T-cell (primary cell): ENCODE measurements around the gene LCE2D. TPM values are rescaled to one million over a fixed set of nuclear protein-coding genes. Genes with fewer than 3 reads are reported as not detected.
"Not testable (repeated sequence)": the region's sequence is repeated elsewhere in the genome, so short reads cannot be mapped to it uniquely, and the experiment has no call there.

Experiments used
- ATAC-seq, 4 experiments: fragments of 200-7000 bp in 3 of 4; fragments of 150-1000 bp in 1 of 4; cut with Tn5 transposase; replicated peaks in 1 of 4; 1 replicate in 3 of 4; 2 replicates in 1 of 4; pipeline ENCODE4 v1.10.0; 2021; ENCODE audit warnings: moderate library complexity in 3 of 4, mild to moderate bottlenecking in 2 of 4, moderate number of reproducible peaks in 1 of 4
- CTCF ChIA-PET, 2 donors: fragments of 300-600 bp; sonication (Branson Sonifier 250); formaldehyde crosslinking; loops; one replicate each; lab custom pipeline; 2022; ENCODE audit warnings: antibody characterized with exemption in 2 of 2; lab: Charles Lee
- POLR2A ChIA-PET, 2 donors: fragments of 300-600 bp; sonication (Branson Sonifier 250); formaldehyde crosslinking; loops; one replicate each; lab custom pipeline; 2022; ENCODE audit warnings: antibody characterized with exemption in 2 of 2; lab: Charles Lee
- DNase-seq, 35 experiments: peaks; one replicate each; pipeline versions ENCODE4 v3.0.0 to v3.0.0-alpha.2; 2013 to 2023
- H3K27ac ChIP-seq: one replicate; pipeline ENCODE4 v1.5.1; 2013; ENCODE audit warnings: low read length
- H3K27me3 ChIP-seq, 2 experiments: replicated peaks in 1 of 2; 1 replicate in 1 of 2; 2 replicates in 1 of 2; pipeline versions ENCODE4 v1.6.1 to v1.7.0; 2013; ENCODE audit warnings: low read length in 1 of 2, mixed read lengths in 1 of 2; ENCODE audit not compliant: control insufficient read depth in 2 of 2, insufficient read depth in 2 of 2; ENCODE audit errors: extremely low read depth in 1 of 2
- H3K36me3 ChIP-seq, 2 donors: 1 replicate in 1 of 2; 2 replicates in 1 of 2; pipeline versions ENCODE4 v1.6.1 to v1.7.0; 2013; ENCODE audit warnings: low read length in 1 of 2; ENCODE audit not compliant: control insufficient read depth in 2 of 2, insufficient read depth in 1 of 2; ENCODE audit errors: extremely low read depth in 1 of 2
- H3K4me1 ChIP-seq, 2 experiments: 1 replicate in 1 of 2; 2 replicates in 1 of 2; pipeline versions ENCODE4 v1.6.1 to v1.7.0; 2013; ENCODE audit warnings: low read length in 2 of 2, mixed read lengths in 1 of 2; ENCODE audit not compliant: insufficient read depth in 2 of 2, control insufficient read depth in 1 of 2; ENCODE audit errors: extremely low read depth in 1 of 2
- H3K4me3 ChIP-seq, 2 donors: 1 replicate in 1 of 2; 2 replicates in 1 of 2; pipeline versions ENCODE4 v1.5.1 to v1.7.0; 2013; ENCODE audit warnings: mild to moderate bottlenecking in 2 of 2, low read length in 1 of 2, moderate library complexity in 1 of 2; ENCODE audit not compliant: control insufficient read depth in 1 of 2; ENCODE audit errors: extremely low read depth in 1 of 2
- H3K9me3 ChIP-seq: 2 replicates; pipeline ENCODE4 v1.7.0; 2013
- H3K27ac Mint-ChIP-seq, 2 donors: one replicate each; pipeline ENCODE4 v1.8.0; 2020 to 2021; ENCODE audit warnings: mild to moderate bottlenecking in 2 of 2, mixed read lengths in 2 of 2
- H3K27me3 Mint-ChIP-seq, 2 donors: one replicate each; pipeline ENCODE4 v1.8.0; 2021 to 2022; ENCODE audit warnings: mixed read lengths in 2 of 2
- H3K36me3 Mint-ChIP-seq: one replicate; pipeline ENCODE4 v1.8.0; 2021; ENCODE audit warnings: mixed read lengths
- H3K4me1 Mint-ChIP-seq, 3 donors: one replicate each; pipeline ENCODE4 v1.8.0; 2020 to 2022; ENCODE audit warnings: mixed read lengths in 3 of 3, mild to moderate bottlenecking in 1 of 3
- H3K4me3 Mint-ChIP-seq, 3 donors: one replicate each; pipeline ENCODE4 v1.8.0; 2020 to 2022; ENCODE audit warnings: mild to moderate bottlenecking in 3 of 3, mixed read lengths in 3 of 3, moderate library complexity in 3 of 3
- H3K9me3 Mint-ChIP-seq, 3 donors: one replicate each; pipeline ENCODE4 v1.8.0; 2020 to 2022; ENCODE audit warnings: mixed read lengths in 3 of 3
- WGBS: methylation state at CpG from one replicate; pipeline ENCODE4 v1.1.5; 2013; ENCODE audit warnings: missing lambda C conversion rate; ENCODE audit not compliant: insufficient coverage; 5-methylcytosine and 5-hydroxymethylcytosine counted together
- total RNA-seq, 35 experiments: library from RNA in 6 of 35; stranded (reverse) in 6 of 35; fragments of 120-200 nt in 1 of 35; gene quantifications; one replicate each; pipeline versions ENCODE4 v1.2.1 to v1.2.4 and lab custom pipeline; 2013 to 2026

Gene LCE2D
- total RNA-seq, 5 donors from 2014 or later (not counting 1 experiment from before 2014, with no cell fraction given) = not detected

DNA sequence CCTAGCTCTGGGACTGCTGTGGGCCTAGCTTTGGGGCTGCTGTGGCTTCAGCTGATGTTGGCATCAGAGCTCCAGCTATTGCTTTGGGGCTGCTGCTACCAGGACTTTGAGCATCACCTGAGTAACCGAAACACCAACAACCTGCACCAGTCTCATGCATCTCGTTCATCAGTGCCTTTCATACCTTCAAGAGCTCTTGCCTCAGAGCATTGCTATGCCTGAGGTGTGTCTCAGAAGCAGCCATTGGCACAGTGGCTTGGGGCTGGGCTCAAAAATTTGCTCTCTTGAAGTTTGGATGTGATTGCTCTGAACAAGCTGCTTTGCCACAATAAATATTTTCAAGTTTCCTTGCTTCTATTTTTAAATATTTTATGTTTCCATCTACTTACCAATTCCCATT lies 6.7 kb upstream of the LCE2D start:
- ChIA-PET CTCF (interaction anchor here in 1 of 2 donors (1.0 kb wide), 1 partner anchor 42 kb away, joined by 4 read pairs; the partner anchor contains the start of gene LCE2A), POLR2A (no interaction called here)
- DNase-seq (no peak), ATAC-seq (no peak)
- Mint-ChIP-seq H3K4me1 (peaks cover 2 to 5% (median 4%) of the 10 kb centered on the region in 3 donors), H3K27me3 (peaks cover 7 to 8% of the 10 kb centered on the region in 2 donors), H3K9me3 (no peaks in the 10 kb centered on the region), H3K4me3 (no peak overlapping the region), H3K27ac (no peak overlapping the region), H3K36me3 (no peaks in the 10 kb centered on the region)
- 83% methylated on average over 1 of the region's 2 CpGs for WGBS
- Histone ChIP-seq H3K36me3 (no peaks in the 10 kb centered on the region), H3K9me3 (no peaks in the 10 kb centered on the region), H3K4me3 (no peak overlapping the region), H3K27ac (no peak overlapping the region), H3K27me3 (peaks cover 9 to 12% of the 10 kb centered on the region in 2 experiments), H3K4me1 (no peaks in the 10 kb centered on the region)

- Histone ChIP-seq H3K36me3 (no peaks in the 10 kb centered on the region), H3K27me3 (peaks cover 9% of the 10 kb centered on the region in 2 experiments), H3K4me1 (no peaks in the 10 kb centered on the region), H3K4me3 (no peak overlapping the region), H3K27ac (no peak overlapping the region), H3K9me3 (no peaks in the 10 kb centered on the region)
- ChIA-PET POLR2A (no interaction called here), CTCF (interaction anchor here in 1 of 2 donors (1.0 kb wide), 1 partner anchor 41 kb away, joined by 4 read pairs; the partner anchor contains the start of gene LCE2A)
- H3K36me3 Mint-ChIP-seq = no peaks in the 10 kb centered on the region
- ATAC-seq = no peak
- peaks cover 10 to 11% of the 10 kb centered on the region in 2 donors for H3K27me3 Mint-ChIP-seq
- no peaks in the 10 kb centered on the region for H3K9me3 Mint-ChIP-seq
- H3K27ac Mint-ChIP-seq = no peak overlapping the region
- H3K4me1 Mint-ChIP-seq = peaks cover 2 to 5% (median 4%) of the 10 kb centered on the region in 3 donors
- WGBS = 90% methylated on average over 1 of the region's 4 CpGs
- no peak overlapping the region for H3K4me3 Mint-ChIP-seq
- no peak for DNase-seq
These were observed 5.5 kb upstream of the LCE2D start for GRCh38 chr1:152657677-152658076.

DNA sequence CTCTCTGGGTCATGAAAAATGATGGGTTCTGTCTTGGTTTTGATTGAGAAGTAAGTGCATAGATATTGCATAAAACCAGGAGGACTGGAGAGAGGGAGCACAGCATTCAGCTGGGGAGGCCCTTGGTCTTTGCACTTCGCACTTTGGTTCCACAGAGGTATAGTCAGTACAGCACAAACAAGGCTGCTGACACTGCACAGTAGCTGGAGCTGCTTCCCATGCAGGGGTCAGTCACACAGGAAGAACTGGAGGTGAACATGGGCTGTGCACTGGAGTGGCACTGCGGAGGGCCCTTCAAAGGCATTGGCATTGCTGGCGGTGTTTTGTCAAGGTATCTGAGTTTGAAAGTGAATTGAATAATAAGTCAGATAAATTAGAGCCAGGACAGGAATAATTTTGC lies 4.5 kb upstream of the LCE2D start:
- ChIA-PET CTCF (no interaction called here), POLR2A (no interaction called here)
- DNase-seq = no peak
- no peak overlapping the region for H3K27ac ChIP-seq
- H3K4me1 ChIP-seq = no peaks in the 10 kb centered on the region
- peaks cover 2 to 5% (median 3%) of the 10 kb centered on the region in 3 donors for H3K4me1 Mint-ChIP-seq
- H3K9me3 ChIP-seq = no peaks in the 10 kb centered on the region
- 90% methylated on average over 3 of the region's 3 CpGs for WGBS
- no peaks in the 10 kb centered on the region for H3K9me3 Mint-ChIP-seq
- peaks cover 9 to 12% of the 10 kb centered on the region in 2 experiments for H3K27me3 ChIP-seq
- H3K27me3 Mint-ChIP-seq = peaks cover 13 to 18% of the 10 kb centered on the region in 2 donors
- H3K36me3 ChIP-seq = no peaks in the 10 kb centered on the region
- H3K4me3 ChIP-seq = no peak overlapping the region
- no peak for ATAC-seq
- H3K4me3 Mint-ChIP-seq = no peak overlapping the region
- H3K27ac Mint-ChIP-seq = no peak overlapping the region
- no peaks in the 10 kb centered on the region for H3K36me3 Mint-ChIP-seq

GRCh38 chr1:152666171-152666570 lies 3.0 kb downstream of the LCE2D start:
- DNase-seq, H3K4me1 ChIP-seq, H3K4me1 Mint-ChIP-seq, H3K4me3 ChIP-seq, H3K36me3 Mint-ChIP-seq, H3K9me3 Mint-ChIP-seq, H3K4me3 Mint-ChIP-seq, H3K27ac Mint-ChIP-seq, H3K9me3 ChIP-seq, CTCF ChIA-PET, H3K27ac ChIP-seq, H3K36me3 ChIP-seq, ATAC-seq, POLR2A ChIA-PET: not testable (repeated sequence)
- WGBS = no CpG with 5 or more reads among the region's 1 CpG
- H3K27me3 Mint-ChIP-seq = peaks cover 25 to 26% of the 10 kb centered on the region in 2 donors
- H3K27me3 ChIP-seq = peaks cover 0 to 11% of the 10 kb centered on the region in 2 experiments

DNA sequence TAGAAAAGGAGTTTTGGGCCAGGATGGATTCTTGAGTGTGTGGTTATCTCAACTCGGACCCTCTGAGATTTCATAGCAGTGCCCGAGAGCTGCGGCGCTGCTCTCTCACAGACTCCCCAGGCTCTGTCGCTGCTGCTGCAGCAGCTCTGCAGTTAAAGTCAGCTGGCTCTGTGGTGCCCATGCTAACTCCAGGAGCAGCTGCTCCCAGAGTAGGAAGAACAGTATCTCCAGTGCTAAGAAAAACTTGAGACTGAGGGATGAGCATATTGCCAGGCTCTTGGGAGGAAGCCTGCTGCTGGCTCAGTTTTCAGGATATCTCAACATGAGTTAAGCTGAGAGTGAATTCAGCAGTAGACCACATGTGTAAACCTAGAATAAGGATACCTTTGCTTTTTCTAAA lies 4.5 kb downstream of the LCE2D start:
- Mint-ChIP-seq H3K36me3 (no peaks in the 10 kb centered on the region), H3K27ac (no peak overlapping the region), H3K4me3 (no peak overlapping the region), H3K4me1 (no peaks in the 10 kb centered on the region), H3K9me3 (peaks cover 0 to 5% (median 0%) of the 10 kb centered on the region in 3 donors), H3K27me3 (peaks cover 24 to 26% of the 10 kb centered on the region in 2 donors)
- ATAC-seq (no peak), DNase-seq (no peak)
- Histone ChIP-seq H3K4me3 (no peak overlapping the region), H3K36me3 (no peaks in the 10 kb centered on the region), H3K27ac (no peak overlapping the region), H3K4me1 (no peaks in the 10 kb centered on the region), H3K9me3 (no peaks in the 10 kb centered on the region), H3K27me3 (peaks cover 0 to 11% of the 10 kb centered on the region in 2 experiments)
- ChIA-PET POLR2A (no interaction called here), CTCF (no interaction called here)
- 90% methylated on average over 5 of the region's 5 CpGs for WGBS

- Mint-ChIP-seq H3K4me1 (no peaks in the 10 kb centered on the region), H3K27ac (no peak overlapping the region), H3K4me3 (no peak overlapping the region), H3K27me3 (peaks cover 18 to 32% of the 10 kb centered on the region in 2 donors), H3K9me3 (no peaks in the 10 kb centered on the region), H3K36me3 (no peaks in the 10 kb centered on the region)
- POLR2A ChIA-PET = no interaction called here
- Histone ChIP-seq H3K36me3 (no peaks in the 10 kb centered on the region), H3K4me1 (no peaks in the 10 kb centered on the region), H3K4me3 (no peak overlapping the region), H3K9me3 (no peaks in the 10 kb centered on the region), H3K27ac (no peak overlapping the region), H3K27me3 (peaks cover 5 to 11% of the 10 kb centered on the region in 2 experiments)
- no peak for ATAC-seq
- 10% methylated on average over 1 of the region's 2 CpGs for WGBS
- no peak for DNase-seq
- CTCF ChIA-PET = no interaction called here
These were observed 9.8 kb downstream of the LCE2D start for GRCh38 chr1:152673016-152673415.

GRCh38 chr1:152674983-152675382 lies 11.8 kb downstream of the LCE2D start, which contains the start of gene LCE2C:
LCE2C (plus strand) TSS chr1:152675279; CDS start chr1:152676016, 737 bp downstream.
- H3K36me3 Mint-ChIP-seq, H3K4me3 ChIP-seq, ATAC-seq, DNase-seq, POLR2A ChIA-PET, CTCF ChIA-PET, H3K27ac ChIP-seq, H3K9me3 ChIP-seq, H3K4me1 ChIP-seq, H3K9me3 Mint-ChIP-seq, H3K36me3 ChIP-seq, H3K4me1 Mint-ChIP-seq, H3K4me3 Mint-ChIP-seq, H3K27ac Mint-ChIP-seq: not testable (repeated sequence)
- peaks cover 34 to 45% of the 10 kb centered on the region in 2 donors for H3K27me3 Mint-ChIP-seq
- H3K27me3 ChIP-seq = peaks cover 5 to 19% of the 10 kb centered on the region in 2 experiments
- no CpG with 5 or more reads among the region's 3 CpGs for WGBS
